Hepatocyte (in vitro differentiated cells): ENCODE results near the gene IRF2.

Source experiments
- EZH2 ChIP-seq: fragments of 200-600 bp; sonication (generic); IDR thresholded peaks from 2 replicates; pipeline ENCODE4 v1.6.1; 2016; ENCODE audit warnings: antibody characterized with exemption, mild to moderate bottlenecking, borderline replicate concordance
- EZH2phosphoT487 ChIP-seq: fragments of 200-600 bp; sonication (generic); IDR thresholded peaks from one replicate; pipeline ENCODE4 v1.6.1; 2018; ENCODE audit warnings: antibody characterized with exemption, mild to moderate bottlenecking, low read depth, moderate library complexity; ENCODE audit not compliant: unreplicated experiment, severe bottlenecking
- TF ChIP-seq, protein P1 (sequence below): fragments of 200-600 bp; sonication (generic); IDR thresholded peaks from 2 replicates; pipeline ENCODE4 v1.5.1; 2016; ENCODE audit warnings: antibody characterized with exemption, mild to moderate bottlenecking; ENCODE audit not compliant: poor library complexity

DNA sequence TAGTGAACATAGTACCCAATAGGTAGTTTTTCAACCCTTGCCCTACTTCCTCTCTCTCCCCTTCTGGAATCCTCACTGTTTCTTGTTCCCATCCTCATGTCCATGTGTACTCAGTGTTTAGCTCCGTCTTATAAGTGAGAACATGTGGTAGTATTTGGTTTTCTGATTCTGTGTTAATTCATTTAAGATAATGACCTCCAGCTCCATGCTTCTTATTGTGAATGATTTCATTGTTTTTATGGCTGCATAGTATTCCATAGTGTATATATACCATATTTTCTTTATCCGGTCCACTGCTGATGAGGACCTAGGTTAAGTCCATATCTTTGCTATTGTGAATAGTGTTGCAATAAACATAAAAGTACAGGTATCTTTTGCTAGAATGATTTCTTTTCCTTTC lies 31.0 kb downstream of the IRF2 start:
- TF ChIP-seq, protein P1, sequence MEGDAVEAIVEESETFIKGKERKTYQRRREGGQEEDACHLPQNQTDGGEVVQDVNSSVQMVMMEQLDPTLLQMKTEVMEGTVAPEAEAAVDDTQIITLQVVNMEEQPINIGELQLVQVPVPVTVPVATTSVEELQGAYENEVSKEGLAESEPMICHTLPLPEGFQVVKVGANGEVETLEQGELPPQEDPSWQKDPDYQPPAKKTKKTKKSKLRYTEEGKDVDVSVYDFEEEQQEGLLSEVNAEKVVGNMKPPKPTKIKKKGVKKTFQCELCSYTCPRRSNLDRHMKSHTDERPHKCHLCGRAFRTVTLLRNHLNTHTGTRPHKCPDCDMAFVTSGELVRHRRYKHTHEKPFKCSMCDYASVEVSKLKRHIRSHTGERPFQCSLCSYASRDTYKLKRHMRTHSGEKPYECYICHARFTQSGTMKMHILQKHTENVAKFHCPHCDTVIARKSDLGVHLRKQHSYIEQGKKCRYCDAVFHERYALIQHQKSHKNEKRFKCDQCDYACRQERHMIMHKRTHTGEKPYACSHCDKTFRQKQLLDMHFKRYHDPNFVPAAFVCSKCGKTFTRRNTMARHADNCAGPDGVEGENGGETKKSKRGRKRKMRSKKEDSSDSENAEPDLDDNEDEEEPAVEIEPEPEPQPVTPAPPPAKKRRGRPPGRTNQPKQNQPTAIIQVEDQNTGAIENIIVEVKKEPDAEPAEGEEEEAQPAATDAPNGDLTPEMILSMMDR, result no peak
- TF ChIP-seq EZH2 (no peak), EZH2phosphoT487 (no peak)
